Activated CD4-positive, CD25-positive, alpha-beta regulatory T cell treated with anti-CD3 and anti-CD28 coated beads, Interleukin-2, amount 50 U/mL, for 72 hours (primary cell): ENCODE measurements around the gene REC8.
"Not testable (repeated sequence)": the region's sequence is repeated elsewhere in the genome, so short reads cannot be mapped to it uniquely, and the experiment has no call there.

ENCODE experiments used
- DNase-seq: peaks from one replicate; pipeline ENCODE4 v3.0.0; 2021

Gene REC8

GRCh38 chr14:24206260-24207103 is 34.6 kb downstream of the REC8 start:
- DNase-seq = no peak

GRCh38 chr14:24207104-24207551 is 35.2 kb downstream of the REC8 start:
- no peak for DNase-seq

GRCh38 chr14:24207625-24208024 is 35.7 kb downstream of the REC8 start:
- no peak for DNase-seq

DNA sequence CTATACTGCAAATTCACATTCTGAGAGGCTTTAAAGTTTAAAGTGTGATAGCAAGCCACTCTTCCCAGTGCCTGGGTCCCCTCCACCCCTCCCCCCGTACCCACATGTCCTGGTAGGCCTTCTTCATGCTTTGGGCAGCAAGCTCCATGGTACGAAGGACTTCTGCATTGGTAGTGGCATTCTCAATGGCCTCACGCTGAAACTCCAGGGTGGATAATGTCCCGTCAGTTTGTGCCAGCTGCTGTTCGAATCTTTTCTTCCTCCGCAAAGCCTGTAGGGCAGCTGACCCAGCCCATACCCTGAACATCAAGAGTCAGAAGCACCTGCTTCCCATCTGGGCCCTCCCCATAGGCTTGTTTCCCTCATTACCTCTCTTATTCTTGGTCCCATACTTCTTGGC is 39.4 kb downstream of the REC8 start:
- DNase-seq = no peak

- DNase-seq = peak; percentile 91
Measured at GRCh38 chr14:24212924-24213865, 41.3 kb downstream of the REC8 start, which contains the start of gene CHMP4A. TSS of gene CHMP4A (minus strand) at chr14:24213488. CDS start at chr14:24213439, 49 bp downstream.

- DNase-seq = no peak
Measured at GRCh38 chr14:24213866-24214662, 42.2 kb downstream of the REC8 start.

- DNase-seq = peak; percentile 79
Measured at GRCh38 chr14:24215495-24216344, 43.8 kb downstream of the REC8 start, which contains the start of gene MDP1. TSS of gene MDP1 (minus strand) at chr14:24216066. CDS start at chr14:24215955, 111 bp downstream.

DNA sequence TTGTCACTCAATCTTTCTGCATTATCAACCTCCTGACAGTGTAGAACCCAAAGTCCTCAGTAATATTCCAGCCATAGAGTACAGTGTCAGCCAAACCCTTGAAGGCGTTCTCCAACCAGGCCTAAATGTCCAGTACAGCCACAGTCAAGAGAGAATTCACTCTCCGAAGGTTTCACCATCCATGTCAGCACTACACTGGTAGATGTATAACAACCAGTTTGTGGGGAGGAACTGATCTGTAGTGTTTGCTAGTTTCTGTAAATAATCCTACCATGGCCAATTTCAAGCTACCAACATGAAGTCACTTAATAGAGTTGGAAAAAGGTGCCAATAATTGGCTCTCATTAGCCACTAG is 44.4 kb downstream of the REC8 start:
- DNase-seq = no peak

DNA sequence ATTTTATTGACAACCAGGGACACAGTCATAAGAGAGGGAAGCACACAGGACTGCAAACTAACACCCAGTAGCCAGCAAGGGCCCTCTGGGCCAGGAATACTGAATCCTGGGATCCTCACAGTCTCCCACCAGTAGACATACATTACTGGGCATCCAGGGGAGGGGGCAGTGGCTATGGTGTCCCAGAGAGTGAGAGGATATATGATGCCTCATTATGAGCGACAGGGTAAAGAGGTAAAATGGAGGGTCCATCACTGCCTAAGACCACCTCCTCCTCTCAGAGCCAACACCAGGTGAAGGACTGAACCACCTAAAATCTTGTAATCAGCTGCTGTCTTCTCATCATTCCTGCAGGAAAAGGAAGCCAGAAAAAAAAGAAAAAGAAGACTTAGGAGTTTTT is 45.0 kb downstream of the REC8 start:
- DNase-seq = not testable (repeated sequence)

GRCh38 chr14:24219080-24219479 is 47.2 kb downstream of the REC8 start:
- DNase-seq = no peak

- DNase-seq = no peak
Measured at GRCh38 chr14:24219521-24219920, 47.6 kb downstream of the REC8 start.

DNA sequence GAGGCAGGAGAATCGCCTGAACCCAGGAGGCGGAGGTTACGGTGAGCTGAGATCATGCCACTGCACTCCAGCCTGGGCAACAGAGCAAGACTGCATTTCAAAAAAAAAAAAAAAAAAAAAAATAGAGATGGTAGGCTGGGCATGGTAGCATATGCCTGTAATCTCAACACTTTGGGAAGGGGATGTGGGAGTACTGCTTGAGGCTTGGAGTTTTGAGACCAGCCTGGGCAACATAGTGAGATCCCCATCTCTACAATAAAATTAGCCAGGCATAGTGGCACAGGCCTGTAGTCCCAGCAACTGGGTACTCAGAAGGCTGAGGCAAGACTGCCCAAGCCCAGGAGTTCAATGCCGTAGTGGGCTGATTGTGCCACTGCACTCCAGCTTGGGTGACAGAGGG is 51.1 kb downstream of the REC8 start:
- DNase-seq = not testable (repeated sequence)

DNA sequence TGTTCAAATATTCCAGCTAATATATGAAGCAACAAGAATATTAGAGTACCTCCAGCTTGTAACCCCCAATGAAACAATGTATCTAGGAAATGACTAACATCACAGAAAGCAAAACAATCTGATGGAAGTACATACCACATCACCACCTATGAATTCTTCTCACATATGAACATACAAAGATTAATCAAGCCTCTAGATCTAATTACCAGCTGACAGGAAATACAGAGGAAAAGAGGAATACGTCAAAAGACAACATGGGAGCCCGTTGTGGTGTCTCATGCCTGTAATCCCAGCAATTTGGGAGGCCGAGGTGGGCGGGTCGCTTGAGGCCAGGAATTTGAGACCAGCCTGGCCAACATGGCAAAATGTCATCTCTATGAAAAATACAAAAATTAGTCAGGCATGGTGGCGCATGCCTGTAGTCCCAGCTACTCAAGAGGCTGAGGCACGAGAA is 52.8 kb downstream of the REC8 start:
- DNase-seq = no peak

- no peak for DNase-seq
Measured at GRCh38 chr14:24226473-24226872, 54.6 kb downstream of the REC8 start.

DNA sequence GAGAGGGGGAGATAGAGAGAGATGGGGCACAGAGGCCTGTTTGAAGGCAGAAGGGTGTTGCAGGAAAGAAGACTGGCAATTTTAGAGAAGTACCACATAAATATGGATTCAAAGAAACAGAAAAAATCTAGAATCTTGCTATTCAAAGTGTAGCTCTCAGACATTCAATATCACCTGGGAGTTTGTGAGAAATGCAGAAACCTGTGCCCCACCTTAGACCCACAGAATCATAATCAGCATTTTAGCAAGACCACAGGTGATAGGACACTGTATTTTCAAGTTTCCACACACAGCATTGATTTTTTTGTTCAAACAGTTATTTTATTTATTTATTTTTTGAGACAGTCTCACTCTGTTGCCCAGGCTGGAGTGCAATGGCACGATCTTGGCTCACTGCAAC is 57.0 kb downstream of the REC8 start:
- DNase-seq = no peak
